ENCODE measurements around the gene DHX38. TPM values are rescaled to one million over a fixed set of nuclear protein-coding genes. Genes with fewer than 3 reads are reported as not detected.
A peak's percentile ranks its signal among the peaks of the same experiment; 100 is the strongest.

Gene DHX38
- 10 to 100 TPM; 27.5 to 40.9 TPM for total RNA-seq
- 10 to 100 TPM; 13.9 to 17.9 TPM for polyA plus RNA-seq

DNA sequence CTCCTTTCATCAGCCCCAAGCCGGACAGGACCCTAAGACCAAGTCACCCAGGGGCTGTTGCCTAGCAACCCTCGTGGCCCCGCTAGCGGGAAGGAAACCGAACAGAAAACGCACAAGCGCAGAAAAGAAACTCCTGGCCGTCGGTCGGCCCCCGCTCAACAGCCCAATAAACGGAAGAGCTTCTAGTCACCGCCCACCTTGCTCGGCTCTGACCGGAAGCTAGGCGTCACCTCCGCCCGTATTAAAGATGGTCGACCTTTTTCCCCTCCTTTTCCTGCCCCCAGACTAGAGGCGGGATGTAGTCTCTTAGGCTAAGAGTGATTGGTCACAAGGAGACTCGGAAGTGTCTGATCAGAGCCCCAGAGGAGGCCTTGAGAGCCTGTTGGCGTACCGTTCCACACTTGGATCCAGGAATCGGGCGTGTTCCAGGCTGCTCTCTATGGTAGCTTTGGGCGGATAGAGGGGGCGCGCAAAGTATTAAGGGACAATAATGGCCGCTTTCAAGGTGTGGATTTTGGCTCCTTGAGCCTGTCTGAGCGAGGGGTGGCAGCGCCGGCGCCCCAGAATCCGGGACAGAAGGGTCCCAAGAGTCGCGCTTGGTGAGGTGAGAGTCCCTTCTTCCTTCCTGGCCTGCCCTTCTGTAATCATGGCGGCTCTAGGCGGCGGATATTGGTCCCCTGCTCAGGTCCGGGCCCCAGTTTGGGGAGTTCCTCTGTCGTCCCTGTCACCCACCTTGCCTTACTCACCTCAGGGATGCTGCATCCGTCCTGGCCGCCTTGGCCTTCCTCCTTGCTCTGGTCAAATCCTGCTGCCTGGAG is at the start of gene DHX38, which contains the start of gene TXNL4B:
DHX38 (plus strand) TSS at position 400 of the 818 bp plus-strand sequence. CDS start 2,311 bp downstream, outside the sequence.
TXNL4B (minus strand) TSS at position 173 of the 818 bp plus-strand sequence. CDS start 2,871 bp downstream, outside the sequence.
- H3K9me3 ChIP-seq (ENCODE audit: control insufficient read depth in 4 of 4, low read length in 3 of 4): no peaks in the 10 kb centered on the region
- under 1% methylated on average over 43 of the region's 43 CpGs for WGBS
- DNase-seq (ENCODE audit: low spot score): peak; percentile 88
- peak within 1 kb of the TSS; percentile 65 to 99 (median 98) for H3K4me3 ChIP-seq (ENCODE audit: low read depth in 1 of 3, low read length in 3 of 3)
- TF ChIP-seq RAD21 (IDR thresholded peaks at IDR 0.05) (peak; percentile 57 to 64), HNF4A (conservative IDR thresholded peaks at IDR 0.05) (peak; percentile 64 to 79), FOXA1 (IDR thresholded peaks at IDR 0.05) (no peak), FOXA2 (IDR thresholded peaks at IDR 0.05) (peak; percentile 16), SP1 (IDR thresholded peaks at IDR 0.05) (peak; percentile 89), JUND (IDR thresholded peaks at IDR 0.05) (peak; percentile 86 to 92), YY1 (IDR thresholded peaks at IDR 0.05) (peak; percentile 100), TAF1 (conservative IDR thresholded peaks at IDR 0.05) (peak; percentile 99), NR2F2 (IDR thresholded peaks at IDR 0.05) (peak; percentile 80), EGR1 (IDR thresholded peaks at IDR 0.05; ENCODE audit: low read depth in 2 of 2) (peak; percentile 32 to 83), RXRA (IDR thresholded peaks at IDR 0.05) (peak; percentile 65 to 83), HNF4G (IDR thresholded peaks at IDR 0.05) (no peak), GABPA (IDR thresholded peaks at IDR 0.05 in 1 of 2, conservative IDR thresholded peaks at IDR 0.05 in 1 of 2) (peak; percentile 92 to 98)
- TF ChIP-seq, protein P1, sequence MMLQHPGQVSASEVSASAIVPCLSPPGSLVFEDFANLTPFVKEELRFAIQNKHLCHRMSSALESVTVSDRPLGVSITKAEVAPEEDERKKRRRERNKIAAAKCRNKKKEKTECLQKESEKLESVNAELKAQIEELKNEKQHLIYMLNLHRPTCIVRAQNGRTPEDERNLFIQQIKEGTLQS (IDR thresholded peaks at IDR 0.05): no peak
- TF ChIP-seq, protein P2, sequence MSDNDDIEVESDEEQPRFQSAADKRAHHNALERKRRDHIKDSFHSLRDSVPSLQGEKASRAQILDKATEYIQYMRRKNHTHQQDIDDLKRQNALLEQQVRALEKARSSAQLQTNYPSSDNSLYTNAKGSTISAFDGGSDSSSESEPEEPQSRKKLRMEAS (IDR thresholded peaks at IDR 0.05): peak; percentile 88
- TF ChIP-seq, protein P3, sequence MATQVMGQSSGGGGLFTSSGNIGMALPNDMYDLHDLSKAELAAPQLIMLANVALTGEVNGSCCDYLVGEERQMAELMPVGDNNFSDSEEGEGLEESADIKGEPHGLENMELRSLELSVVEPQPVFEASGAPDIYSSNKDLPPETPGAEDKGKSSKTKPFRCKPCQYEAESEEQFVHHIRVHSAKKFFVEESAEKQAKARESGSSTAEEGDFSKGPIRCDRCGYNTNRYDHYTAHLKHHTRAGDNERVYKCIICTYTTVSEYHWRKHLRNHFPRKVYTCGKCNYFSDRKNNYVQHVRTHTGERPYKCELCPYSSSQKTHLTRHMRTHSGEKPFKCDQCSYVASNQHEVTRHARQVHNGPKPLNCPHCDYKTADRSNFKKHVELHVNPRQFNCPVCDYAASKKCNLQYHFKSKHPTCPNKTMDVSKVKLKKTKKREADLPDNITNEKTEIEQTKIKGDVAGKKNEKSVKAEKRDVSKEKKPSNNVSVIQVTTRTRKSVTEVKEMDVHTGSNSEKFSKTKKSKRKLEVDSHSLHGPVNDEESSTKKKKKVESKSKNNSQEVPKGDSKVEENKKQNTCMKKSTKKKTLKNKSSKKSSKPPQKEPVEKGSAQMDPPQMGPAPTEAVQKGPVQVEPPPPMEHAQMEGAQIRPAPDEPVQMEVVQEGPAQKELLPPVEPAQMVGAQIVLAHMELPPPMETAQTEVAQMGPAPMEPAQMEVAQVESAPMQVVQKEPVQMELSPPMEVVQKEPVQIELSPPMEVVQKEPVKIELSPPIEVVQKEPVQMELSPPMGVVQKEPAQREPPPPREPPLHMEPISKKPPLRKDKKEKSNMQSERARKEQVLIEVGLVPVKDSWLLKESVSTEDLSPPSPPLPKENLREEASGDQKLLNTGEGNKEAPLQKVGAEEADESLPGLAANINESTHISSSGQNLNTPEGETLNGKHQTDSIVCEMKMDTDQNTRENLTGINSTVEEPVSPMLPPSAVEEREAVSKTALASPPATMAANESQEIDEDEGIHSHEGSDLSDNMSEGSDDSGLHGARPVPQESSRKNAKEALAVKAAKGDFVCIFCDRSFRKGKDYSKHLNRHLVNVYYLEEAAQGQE (IDR thresholded peaks at IDR 0.05): peak; percentile 94
- TF ChIP-seq, protein P4, sequence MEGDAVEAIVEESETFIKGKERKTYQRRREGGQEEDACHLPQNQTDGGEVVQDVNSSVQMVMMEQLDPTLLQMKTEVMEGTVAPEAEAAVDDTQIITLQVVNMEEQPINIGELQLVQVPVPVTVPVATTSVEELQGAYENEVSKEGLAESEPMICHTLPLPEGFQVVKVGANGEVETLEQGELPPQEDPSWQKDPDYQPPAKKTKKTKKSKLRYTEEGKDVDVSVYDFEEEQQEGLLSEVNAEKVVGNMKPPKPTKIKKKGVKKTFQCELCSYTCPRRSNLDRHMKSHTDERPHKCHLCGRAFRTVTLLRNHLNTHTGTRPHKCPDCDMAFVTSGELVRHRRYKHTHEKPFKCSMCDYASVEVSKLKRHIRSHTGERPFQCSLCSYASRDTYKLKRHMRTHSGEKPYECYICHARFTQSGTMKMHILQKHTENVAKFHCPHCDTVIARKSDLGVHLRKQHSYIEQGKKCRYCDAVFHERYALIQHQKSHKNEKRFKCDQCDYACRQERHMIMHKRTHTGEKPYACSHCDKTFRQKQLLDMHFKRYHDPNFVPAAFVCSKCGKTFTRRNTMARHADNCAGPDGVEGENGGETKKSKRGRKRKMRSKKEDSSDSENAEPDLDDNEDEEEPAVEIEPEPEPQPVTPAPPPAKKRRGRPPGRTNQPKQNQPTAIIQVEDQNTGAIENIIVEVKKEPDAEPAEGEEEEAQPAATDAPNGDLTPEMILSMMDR (IDR thresholded peaks at IDR 0.05; ENCODE audit: low read depth, low read length, missing input control): no peak
- TF ChIP-seq, protein P5, sequence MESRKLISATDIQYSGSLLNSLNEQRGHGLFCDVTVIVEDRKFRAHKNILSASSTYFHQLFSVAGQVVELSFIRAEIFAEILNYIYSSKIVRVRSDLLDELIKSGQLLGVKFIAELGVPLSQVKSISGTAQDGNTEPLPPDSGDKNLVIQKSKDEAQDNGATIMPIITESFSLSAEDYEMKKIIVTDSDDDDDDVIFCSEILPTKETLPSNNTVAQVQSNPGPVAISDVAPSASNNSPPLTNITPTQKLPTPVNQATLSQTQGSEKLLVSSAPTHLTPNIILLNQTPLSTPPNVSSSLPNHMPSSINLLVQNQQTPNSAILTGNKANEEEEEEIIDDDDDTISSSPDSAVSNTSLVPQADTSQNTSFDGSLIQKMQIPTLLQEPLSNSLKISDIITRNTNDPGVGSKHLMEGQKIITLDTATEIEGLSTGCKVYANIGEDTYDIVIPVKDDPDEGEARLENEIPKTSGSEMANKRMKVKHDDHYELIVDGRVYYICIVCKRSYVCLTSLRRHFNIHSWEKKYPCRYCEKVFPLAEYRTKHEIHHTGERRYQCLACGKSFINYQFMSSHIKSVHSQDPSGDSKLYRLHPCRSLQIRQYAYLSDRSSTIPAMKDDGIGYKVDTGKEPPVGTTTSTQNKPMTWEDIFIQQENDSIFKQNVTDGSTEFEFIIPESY (IDR thresholded peaks at IDR 0.05): no peak
- H3K27ac ChIP-seq (ENCODE audit: low read depth in 1 of 2, low read length in 2 of 2): peak within 1 kb of the TSS; percentile 78 to 88
- no peaks in the 10 kb centered on the region for H3K27me3 ChIP-seq (ENCODE audit: control insufficient read depth in 4 of 4, insufficient read depth in 4 of 4, low read length in 3 of 4)
- peaks cover 13 to 42% (median 33%) of the 10 kb centered on the region in 4 donors for H3K36me3 ChIP-seq (ENCODE audit: control insufficient read depth in 4 of 4, insufficient read depth in 3 of 4, low read depth in 1 of 4, low read length in 3 of 4)
- peak within 1 kb of the TSS; percentile 94 for H3K9ac ChIP-seq (ENCODE audit: low read depth in 1 of 2, low read length in 2 of 2)
- peaks cover 0 to 38% (median 29%) of the 10 kb centered on the region in 4 donors for H3K4me1 ChIP-seq (ENCODE audit: control insufficient read depth in 4 of 4, insufficient read depth in 4 of 4, low read length in 3 of 4)
